SU-DHL-6 (cell line): ENCODE data around the gene CD200R1L.

Experiments used
- CTCF ChIP-seq: fragments of 200-600 bp; sonication (generic); IDR thresholded peaks from one replicate; pipeline ENCODE4 v1.5.1; 2017; ENCODE audit warnings: antibody characterized with exemption, mild to moderate bottlenecking, low read length, moderate library complexity; ENCODE audit not compliant: insufficient read depth, poor library complexity, severe bottlenecking
- EZH2phosphoT487 ChIP-seq: fragments of 200-600 bp; sonication (generic), shearing (Covaris generic); conservative IDR thresholded peaks from 2 replicates; pipeline ENCODE4 v1.6.1; 2018; ENCODE audit warnings: mild to moderate bottlenecking, antibody characterized with exemption, low read length, moderate library complexity, mixed read lengths

- TF ChIP-seq CTCF (no peak), EZH2phosphoT487 (no peak)
These were observed 77.2 kb downstream of the CD200R1L start for GRCh38 chr3:112769286-112769978.
